ENCODE measurements around the gene MYOZ3.
A peak's percentile ranks its signal among the peaks of the same experiment; 100 is the strongest.

Gene MYOZ3

GRCh38 chr5:150642991-150643710, 17.9 kb upstream of the MYOZ3 start:
- no peak for DNase-seq (ENCODE audit: low spot score)

GRCh38 chr5:150644058-150644457, 17.0 kb upstream of the MYOZ3 start:
- no peak for DNase-seq (ENCODE audit: low spot score)

GRCh38 chr5:150644514-150644913, 16.5 kb upstream of the MYOZ3 start:
- DNase-seq (ENCODE audit: low spot score) = no peak

- no peak for DNase-seq (ENCODE audit: low spot score)
These were observed 15.9 kb upstream of the MYOZ3 start for GRCh38 chr5:150645070-150645700.

DNA sequence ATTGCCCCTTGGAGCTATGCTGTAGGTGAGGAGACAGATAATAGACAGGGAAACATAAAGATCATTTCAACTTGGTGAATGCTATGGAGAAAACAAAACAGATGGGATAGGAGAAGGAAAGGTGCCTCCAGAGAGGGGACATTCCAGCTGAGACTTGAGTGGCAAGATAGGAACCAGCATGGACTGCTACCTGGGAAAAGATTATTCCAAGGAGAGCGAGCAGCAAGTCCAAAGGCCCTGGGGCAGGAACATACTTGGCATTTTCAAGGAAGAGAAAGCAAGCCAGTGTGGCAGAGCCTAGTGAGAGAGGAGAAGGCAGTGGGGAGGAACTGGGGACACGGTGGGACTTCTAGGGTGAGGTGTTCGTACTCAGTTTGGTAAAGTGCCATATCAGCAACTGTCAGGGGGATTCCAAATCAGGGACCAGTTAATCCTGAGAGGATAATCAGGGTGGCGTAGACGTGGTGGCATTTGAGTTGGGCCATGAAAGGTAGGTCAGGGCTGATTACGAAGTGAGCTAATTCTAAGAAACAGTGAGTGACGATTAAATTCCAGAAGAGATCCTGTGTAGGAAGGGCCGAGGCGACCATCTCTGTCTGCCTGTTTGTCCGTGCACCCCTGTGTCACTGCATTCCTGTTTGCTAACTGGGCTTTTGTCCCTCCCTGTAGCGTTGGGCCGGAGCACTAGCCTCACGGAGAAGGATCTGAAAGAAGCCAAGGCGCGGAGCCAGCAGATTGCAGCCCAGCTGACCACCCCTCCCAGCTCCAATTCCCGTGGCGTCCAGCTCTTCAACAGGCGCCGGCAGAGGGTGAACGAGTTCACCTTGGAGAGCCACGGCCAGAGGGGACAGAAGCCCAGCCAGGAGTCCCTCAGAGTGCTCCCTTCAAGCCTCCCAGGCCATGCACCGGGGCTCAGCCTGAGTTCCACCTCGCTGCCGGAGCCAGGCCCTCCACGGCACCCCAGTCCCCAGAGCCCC, 13.5 kb upstream of the MYOZ3 start:
- no peak for DNase-seq (ENCODE audit: low spot score)

DNA sequence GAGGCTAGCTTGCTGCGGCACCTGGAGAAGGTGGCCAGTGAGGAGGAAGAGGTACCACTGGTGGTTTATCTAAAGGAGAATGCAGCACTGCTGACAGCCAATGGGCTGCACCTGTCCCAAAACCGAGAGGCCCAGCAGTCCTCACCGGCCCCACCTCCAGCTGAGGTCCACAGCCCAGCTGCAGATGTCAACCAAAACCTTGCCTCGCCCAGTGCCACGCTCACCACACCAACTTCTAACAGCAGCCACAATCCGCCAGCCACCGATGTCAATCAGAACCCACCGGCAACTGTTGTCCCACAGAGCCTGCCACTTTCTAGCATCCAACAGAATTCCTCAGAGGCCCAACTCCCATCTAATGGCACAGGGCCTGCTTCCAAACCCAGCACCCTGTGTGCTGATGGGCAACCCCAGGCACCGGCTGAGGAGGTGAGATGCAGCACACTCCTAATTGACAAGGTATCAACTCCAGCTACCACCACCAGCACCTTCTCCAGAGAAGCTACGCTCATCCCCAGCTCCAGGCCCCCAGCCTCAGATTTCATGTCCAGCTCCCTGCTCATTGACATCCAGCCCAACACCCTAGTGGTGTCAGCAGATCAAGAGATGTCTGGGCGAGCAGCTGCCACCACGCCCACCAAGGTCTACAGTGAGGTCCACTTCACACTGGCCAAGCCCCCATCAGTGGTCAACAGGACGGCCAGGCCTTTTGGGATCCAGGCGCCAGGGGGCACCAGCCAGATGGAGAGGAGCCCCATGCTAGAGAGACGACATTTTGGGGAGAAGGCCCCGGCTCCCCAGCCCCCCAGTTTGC, 12.6 kb upstream of the MYOZ3 start:
- DNase-seq (ENCODE audit: low spot score) = no peak

- DNase-seq (ENCODE audit: low spot score) = no peak
These were observed 11.7 kb upstream of the MYOZ3 start for GRCh38 chr5:150649108-150650020.

- DNase-seq (ENCODE audit: low spot score) = no peak
These were observed 10.7 kb upstream of the MYOZ3 start for GRCh38 chr5:150650021-150651006.

GRCh38 chr5:150651382-150651781, 9.7 kb upstream of the MYOZ3 start:
- no peak for DNase-seq (ENCODE audit: low spot score)

GRCh38 chr5:150651924-150652671, 9.0 kb upstream of the MYOZ3 start:
- DNase-seq (ENCODE audit: low spot score) = no peak

- no peak for DNase-seq (ENCODE audit: low spot score)
These were observed 7.8 kb upstream of the MYOZ3 start for GRCh38 chr5:150653145-150653761.

DNA sequence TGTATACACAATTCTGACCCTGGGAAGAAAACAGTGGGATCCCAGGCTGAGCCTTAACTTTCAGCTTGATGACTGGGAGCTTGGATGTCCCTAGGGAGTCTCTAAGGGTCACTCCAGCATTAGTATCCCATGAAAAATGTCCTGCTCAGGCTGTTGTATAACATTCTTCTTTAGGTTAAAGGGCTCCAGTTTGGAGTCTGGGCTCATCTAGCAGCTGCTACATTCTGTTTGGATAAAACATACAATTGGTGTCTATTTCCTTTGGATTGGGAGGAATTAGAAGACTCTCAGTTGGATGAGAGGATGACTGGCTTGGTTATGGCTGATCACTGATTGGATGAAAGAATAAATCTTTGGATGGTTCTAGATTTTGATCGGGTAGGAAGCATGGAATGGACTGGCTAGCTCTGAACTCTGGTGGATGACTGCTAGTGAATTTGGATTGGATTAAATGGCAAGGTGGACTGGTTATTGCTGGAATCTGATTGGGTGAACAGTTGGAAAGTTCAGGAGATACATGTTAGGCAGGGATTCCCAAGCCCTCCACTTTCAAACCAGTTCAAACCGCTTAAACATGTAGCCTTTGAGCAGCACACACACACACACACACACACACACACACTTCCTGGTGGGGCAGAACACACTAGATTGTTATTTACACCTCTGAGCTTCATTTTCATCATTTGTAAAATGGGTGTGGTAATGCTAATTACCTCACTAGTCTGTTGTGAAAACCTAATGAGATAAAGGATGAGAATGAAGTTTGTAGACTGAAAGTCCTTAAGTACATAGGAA, 7.1 kb upstream of the MYOZ3 start:
- no peak for DNase-seq (ENCODE audit: low spot score)

DNA sequence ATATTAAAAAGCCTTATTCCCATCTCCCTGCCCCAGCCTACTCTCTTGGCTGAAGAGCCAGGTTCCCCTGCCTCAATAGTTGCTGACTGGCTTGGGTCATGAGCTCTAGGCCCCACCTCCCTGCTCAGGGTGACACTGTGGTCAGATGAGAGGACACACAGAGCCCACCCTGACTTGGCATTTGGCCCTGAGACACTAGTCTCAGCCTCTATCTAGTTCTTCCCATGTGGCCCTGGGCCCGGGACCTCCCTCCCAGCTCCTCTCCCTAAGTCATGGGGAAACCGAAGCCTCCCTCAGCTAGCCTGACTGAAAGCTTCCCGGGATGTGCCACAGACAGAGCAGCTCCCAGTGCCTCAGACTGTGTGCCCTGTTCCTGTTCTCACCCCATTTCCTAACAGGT, 5.8 kb upstream of the MYOZ3 start:
- DNase-seq (ENCODE audit: low spot score) = no peak

- DNase-seq (ENCODE audit: low spot score) = peak; percentile 84
These were observed 4.6 kb upstream of the MYOZ3 start for GRCh38 chr5:150656191-150657132.

DNA sequence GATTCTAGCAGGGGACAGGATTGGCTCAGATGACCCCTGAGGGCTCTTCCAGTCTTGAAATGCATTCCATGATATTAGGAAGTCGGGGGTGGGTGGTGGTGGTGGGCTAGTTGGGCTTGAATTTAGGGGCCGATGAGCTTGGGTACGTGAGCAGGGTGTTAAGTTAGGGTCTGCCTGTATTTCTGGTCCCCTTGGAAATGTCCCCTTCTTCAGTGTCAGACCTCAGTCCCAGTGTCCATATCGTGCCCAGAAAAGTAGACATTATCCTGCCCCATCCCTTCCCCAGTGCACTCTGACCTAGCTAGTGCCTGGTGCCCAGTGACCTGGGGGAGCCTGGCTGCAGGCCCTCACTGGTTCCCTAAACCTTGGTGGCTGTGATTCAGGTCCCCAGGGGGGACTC, 2.9 kb upstream of the MYOZ3 start:
- DNase-seq (ENCODE audit: low spot score) = no peak

GRCh38 chr5:150658699-150659265, 2.3 kb upstream of the MYOZ3 start:
- DNase-seq (ENCODE audit: low spot score) = no peak
